22Rv1 (cell line): Measurements from ENCODE around the gene RARS2.

Source experiments
- ZFX ChIP-seq: fragments of 450-650 bp; IDR thresholded peaks from 2 replicates; pipeline ENCODE4 v1.6.1; 2017; ENCODE audit warnings: antibody characterized with exemption, borderline replicate concordance
- TF ChIP-seq, protein P1 (sequence below): fragments of 450-650 bp; IDR thresholded peaks from 2 replicates; pipeline ENCODE4 v1.5.1; 2017; ENCODE audit warnings: mild to moderate bottlenecking

DNA sequence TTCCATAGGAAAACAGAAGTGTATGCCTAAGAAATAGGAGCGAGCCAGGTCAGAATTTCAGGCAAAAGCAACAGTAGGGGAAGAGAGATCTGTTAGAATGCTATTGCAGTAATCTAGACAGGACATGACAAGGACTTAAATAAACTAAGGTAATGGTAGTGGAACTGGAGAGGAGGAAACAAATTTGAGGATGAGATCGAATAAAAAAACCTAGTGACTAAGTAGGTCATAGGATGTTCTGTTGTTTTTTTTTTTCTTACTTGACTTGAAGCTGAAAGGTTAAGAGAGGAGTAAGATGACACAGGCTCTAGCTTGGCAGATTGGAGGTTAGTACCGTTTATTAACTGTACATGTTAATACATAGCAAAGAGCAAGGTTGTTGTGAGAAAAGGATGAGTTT, 28.7 kb upstream of the RARS2 start:
- TF ChIP-seq, protein P1, sequence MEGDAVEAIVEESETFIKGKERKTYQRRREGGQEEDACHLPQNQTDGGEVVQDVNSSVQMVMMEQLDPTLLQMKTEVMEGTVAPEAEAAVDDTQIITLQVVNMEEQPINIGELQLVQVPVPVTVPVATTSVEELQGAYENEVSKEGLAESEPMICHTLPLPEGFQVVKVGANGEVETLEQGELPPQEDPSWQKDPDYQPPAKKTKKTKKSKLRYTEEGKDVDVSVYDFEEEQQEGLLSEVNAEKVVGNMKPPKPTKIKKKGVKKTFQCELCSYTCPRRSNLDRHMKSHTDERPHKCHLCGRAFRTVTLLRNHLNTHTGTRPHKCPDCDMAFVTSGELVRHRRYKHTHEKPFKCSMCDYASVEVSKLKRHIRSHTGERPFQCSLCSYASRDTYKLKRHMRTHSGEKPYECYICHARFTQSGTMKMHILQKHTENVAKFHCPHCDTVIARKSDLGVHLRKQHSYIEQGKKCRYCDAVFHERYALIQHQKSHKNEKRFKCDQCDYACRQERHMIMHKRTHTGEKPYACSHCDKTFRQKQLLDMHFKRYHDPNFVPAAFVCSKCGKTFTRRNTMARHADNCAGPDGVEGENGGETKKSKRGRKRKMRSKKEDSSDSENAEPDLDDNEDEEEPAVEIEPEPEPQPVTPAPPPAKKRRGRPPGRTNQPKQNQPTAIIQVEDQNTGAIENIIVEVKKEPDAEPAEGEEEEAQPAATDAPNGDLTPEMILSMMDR: no peak
- no peak for TF ChIP-seq ZFX
